ENCODE data around the gene DYNLT2. TPM values are rescaled to one million over a fixed set of nuclear protein-coding genes. Genes with fewer than 3 reads are reported as not detected.
A peak's percentile ranks its signal among the peaks of the same experiment; 100 is the strongest.
"Not testable (repeated sequence)": the region's sequence is repeated elsewhere in the genome, so short reads cannot be mapped to it uniquely, and the experiment has no call there.

The DYNLT2 gene
- total RNA-seq, 3 donors from 2014 or later = 1.9 to 2.6 (median 2.3) TPM

DNA sequence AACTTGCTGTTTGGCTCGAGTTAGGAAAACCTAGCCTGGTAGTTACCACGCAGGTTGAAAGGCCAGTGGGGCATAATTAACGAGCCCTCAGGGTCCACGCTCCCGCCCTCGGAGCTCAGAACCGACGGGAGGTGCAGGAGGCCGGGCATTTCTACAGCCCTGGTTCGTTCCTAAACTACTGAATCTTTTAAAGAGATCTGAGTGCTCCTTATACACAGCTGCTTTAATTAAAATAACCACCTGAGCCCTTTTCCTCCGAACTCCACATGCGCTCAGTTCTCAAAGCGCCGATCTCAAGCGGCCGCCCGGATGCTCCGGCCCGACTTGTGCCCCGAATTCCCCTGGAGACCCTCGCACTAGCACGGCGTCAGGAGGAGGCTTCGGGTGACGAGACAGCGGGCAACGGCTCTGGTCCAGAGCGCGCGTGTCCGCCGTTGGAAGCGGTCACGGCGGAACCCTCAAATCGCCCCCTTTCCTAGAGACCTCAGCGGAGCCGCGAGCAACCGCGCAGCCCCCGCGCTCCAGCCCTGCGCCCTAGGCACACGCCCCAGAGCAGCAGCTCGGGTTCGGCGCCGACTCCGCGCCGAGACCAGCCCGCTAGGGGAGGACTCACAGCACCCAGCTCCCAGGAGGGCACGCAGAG, 49.9 kb downstream of the DYNLT2 start:
- no peaks in the 10 kb centered on the region for H3K27me3 ChIP-seq
- no peaks in the 10 kb centered on the region for H3K36me3 ChIP-seq
- no peaks in the 10 kb centered on the region for H3K9me3 ChIP-seq
- DNase-seq (ENCODE audit: low spot score in 2 of 2) = no peak
- H3K4me1 ChIP-seq = peaks cover 0 to 6% of the 10 kb centered on the region in 2 donors
- H3K27ac ChIP-seq = peak overlapping the region; percentile 95 to 96
- intact Hi-C loops (cut with DNase I; ENCODE audit: low total_unique reads) = no loop called here
- peak overlapping the region; percentile 87 to 93 (median 92) for H3K4me3 ChIP-seq
- TF ChIP-seq CTCF (IDR thresholded peaks at IDR 0.05) (no peak), POLR2AphosphoS5 (IDR thresholded peaks at IDR 0.05) (no peak), POLR2A (IDR thresholded peaks at IDR 0.05) (no peak)

DNA sequence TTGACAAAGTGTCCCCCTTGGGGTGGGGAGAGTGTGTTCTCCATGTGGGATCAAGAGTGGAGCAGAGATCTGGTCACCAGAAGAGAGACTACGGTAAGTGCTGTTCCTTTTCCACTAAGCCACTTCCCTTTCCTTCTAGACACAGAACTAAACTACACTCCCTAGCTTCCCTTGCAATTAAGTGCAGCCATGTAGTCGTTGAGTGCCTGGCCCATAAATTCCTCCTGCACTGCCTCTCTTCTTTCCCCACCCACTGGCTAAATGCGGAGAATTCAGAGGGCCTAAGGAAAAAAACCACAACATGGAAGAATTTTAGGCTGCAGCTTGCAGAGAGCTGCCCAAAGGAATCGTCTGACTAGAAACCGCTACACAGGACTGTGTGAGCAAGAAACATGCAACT, 51.1 kb downstream of the DYNLT2 start:
- Histone ChIP-seq H3K27ac (no peak overlapping the region), H3K4me3 (peak overlapping the region in 1 of 3 donors; percentile 87), H3K4me1 (peaks cover 0 to 6% of the 10 kb centered on the region in 2 donors), H3K36me3 (no peaks in the 10 kb centered on the region), H3K9me3 (no peaks in the 10 kb centered on the region), H3K27me3 (no peaks in the 10 kb centered on the region)
- intact Hi-C loops (cut with DNase I; ENCODE audit: low total_unique reads) = no loop called here
- TF ChIP-seq POLR2AphosphoS5 (IDR thresholded peaks at IDR 0.05) (no peak), CTCF (IDR thresholded peaks at IDR 0.05) (no peak), POLR2A (IDR thresholded peaks at IDR 0.05) (no peak)
- DNase-seq (ENCODE audit: low spot score in 2 of 2) = no peak

DNA sequence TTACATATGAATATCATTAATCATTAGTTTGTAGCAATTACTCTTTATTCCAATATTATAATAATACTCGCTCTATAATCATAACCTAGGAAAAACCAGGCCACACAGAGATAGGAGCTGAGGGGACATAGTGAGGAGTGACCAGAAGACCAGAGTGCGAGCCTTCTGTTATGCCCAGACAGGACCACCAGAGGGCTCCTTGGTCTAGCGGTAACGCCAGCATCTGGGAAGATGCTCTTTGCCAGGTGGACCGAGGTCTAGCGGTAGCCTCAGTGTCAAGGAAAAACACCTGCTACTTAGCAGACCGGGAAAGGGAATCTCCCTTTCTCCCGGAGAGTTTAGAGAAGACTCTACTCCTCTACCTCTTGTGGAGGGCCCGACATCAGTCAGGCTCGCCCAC, 54.3 kb downstream of the DYNLT2 start:
- DNase-seq (ENCODE audit: low spot score in 2 of 2); H3K27me3 ChIP-seq; intact Hi-C loops (cut with DNase I; ENCODE audit: low total_unique reads); H3K4me3 ChIP-seq; H3K36me3 ChIP-seq; H3K27ac ChIP-seq; H3K4me1 ChIP-seq: not testable (repeated sequence)
- peaks cover 3 to 11% of the 10 kb centered on the region in 2 donors for H3K9me3 ChIP-seq

GRCh38 chr6:169695131-169695530, 56.2 kb downstream of the DYNLT2 start:
- Histone ChIP-seq H3K27ac (no peak overlapping the region), H3K36me3 (no peaks in the 10 kb centered on the region), H3K9me3 (peaks cover 3 to 11% of the 10 kb centered on the region in 2 donors), H3K27me3 (no peaks in the 10 kb centered on the region), H3K4me3 (no peak overlapping the region), H3K4me1 (no peaks in the 10 kb centered on the region)
- DNase-seq (ENCODE audit: low spot score in 2 of 2) = no peak
- TF ChIP-seq POLR2A (IDR thresholded peaks at IDR 0.05) = no peak
- no peak for TF ChIP-seq CTCF (IDR thresholded peaks at IDR 0.05)
- TF ChIP-seq POLR2AphosphoS5 (IDR thresholded peaks at IDR 0.05) = no peak
- intact Hi-C loops (cut with DNase I; ENCODE audit: low total_unique reads) = no loop called here

- Histone ChIP-seq H3K4me3 (no peak overlapping the region), H3K9me3 (peaks cover 3 to 15% of the 10 kb centered on the region in 2 donors), H3K27ac (no peak overlapping the region), H3K27me3 (no peaks in the 10 kb centered on the region), H3K36me3 (peaks cover 8% of the 10 kb centered on the region), H3K4me1 (no peaks in the 10 kb centered on the region)
- TF ChIP-seq POLR2A (IDR thresholded peaks at IDR 0.05) (no peak), CTCF (IDR thresholded peaks at IDR 0.05) (no peak), POLR2AphosphoS5 (IDR thresholded peaks at IDR 0.05) (no peak)
- intact Hi-C loops (cut with DNase I; ENCODE audit: low total_unique reads) = no loop called here
- DNase-seq (ENCODE audit: low spot score in 2 of 2) = no peak
Measured at GRCh38 chr6:169692516-169692915, 58.9 kb downstream of the DYNLT2 start.
